Uterus (tissue), 4 donors: ENCODE measurements around the gene DSN1. TPM values are rescaled to one million over a fixed set of nuclear protein-coding genes. Genes with fewer than 3 reads are reported as not detected.

Experiments used
- DNase-seq, 2 donors: peaks; one replicate each; pipeline ENCODE4 v3.0.0-alpha.2; 2019 to 2020
- H3K27ac ChIP-seq, 2 donors: fragments of 200-600 bp; sonication (generic); 1 replicate in 1 of 2; 2 replicates in 1 of 2; pipeline ENCODE4 v1.5.1; 2016 to 2018
- H3K27me3 ChIP-seq, 2 donors: fragments of 200-600 bp; sonication (generic); one replicate each; pipeline ENCODE4 v1.5.1; 2018 to 2019; ENCODE audit warnings: control low read depth in 1 of 2
- H3K36me3 ChIP-seq, 2 donors: fragments of 200-600 bp; sonication (generic); one replicate each; pipeline ENCODE4 v1.5.1; 2019; ENCODE audit warnings: control low read depth in 1 of 2
- H3K4me1 ChIP-seq, 2 donors: fragments of 200-600 bp; sonication (generic); one replicate each; pipeline ENCODE4 v1.5.1; 2018 to 2019; ENCODE audit warnings: control low read depth in 1 of 2
- H3K4me3 ChIP-seq, 2 donors: fragments of 200-600 bp; sonication (generic); 1 replicate in 1 of 2; 2 replicates in 1 of 2; pipeline ENCODE4 v1.5.1; 2018 to 2019; ENCODE audit warnings: mild to moderate bottlenecking in 1 of 2
- H3K9me3 ChIP-seq, 2 donors: fragments of 200-600 bp; sonication (generic); one replicate each; pipeline ENCODE4 v1.5.1; 2019; ENCODE audit warnings: control low read depth in 1 of 2
- POLR2A ChIP-seq, 2 donors: fragments of 450-650 bp; IDR thresholded peaks; one replicate each; pipeline ENCODE4 v1.6.1; 2016; ENCODE audit warnings: antibody characterized with exemption in 2 of 2, mild to moderate bottlenecking in 1 of 2, moderate library complexity in 1 of 2
- intact Hi-C: fragments of 100-400 bp; cut with DNase I; formaldehyde crosslinking; loops from one replicate; pipeline ENCODE4 v1.15.1; 2023; ENCODE audit warnings: low total_unique reads
- total RNA-seq, 4 donors: library from RNA; depleted of rRNA in 3 of 4; stranded (reverse); fragments of >200 nt in 3 of 4; gene quantifications; one replicate each; pipeline versions ENCODE4 v1.1.0 to v1.2.4, GENCODE V29; 2014 to 2023
- TF ChIP-seq, protein P1 (sequence below), 4 experiments: fragments of 200-600 bp in 2 of 4; fragments of 450-650 bp in 2 of 4; sonication (generic) in 2 of 4; IDR thresholded peaks; one replicate each; pipeline ENCODE4 v1.5.1; 2016 to 2019; ENCODE audit warnings: antibody characterized with exemption in 4 of 4, mild to moderate bottlenecking in 2 of 4, moderate library complexity in 1 of 4
- donor health status: DM: yes; HTN: yes; CAD: no.

Gene DSN1
- total RNA-seq, 4 donors from 2014 or later = 0.29 to 24.3 (median 3.2) TPM

DNA sequence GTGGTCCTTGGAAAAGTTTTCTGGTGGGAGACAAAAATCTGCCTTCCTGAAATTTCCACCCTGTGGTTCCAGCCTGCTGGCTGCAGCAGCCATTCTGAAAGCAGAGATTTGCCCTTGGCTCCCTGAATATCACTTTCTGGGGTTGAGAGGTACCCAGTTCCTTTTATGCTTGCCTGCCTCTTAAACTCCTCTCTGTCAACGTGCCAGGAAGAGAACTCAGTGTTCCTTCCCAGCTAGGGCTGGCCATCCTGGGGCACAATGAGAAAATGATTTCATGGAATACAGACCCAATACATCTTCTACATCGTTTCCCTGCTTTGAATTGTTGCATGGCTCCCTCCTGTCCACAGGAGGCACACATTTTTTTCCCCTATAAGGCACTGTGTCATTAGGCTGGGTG, 1.6 kb upstream of the DSN1 start:
- Histone ChIP-seq H3K27ac (peak overlapping the region; percentile 96 to 98), H3K27me3 (no peaks in the 10 kb centered on the region), H3K9me3 (no peaks in the 10 kb centered on the region), H3K36me3 (no peaks in the 10 kb centered on the region), H3K4me1 (peaks cover 0 to 5% of the 10 kb centered on the region in 2 donors), H3K4me3 (no peak overlapping the region)
- intact Hi-C loops = no loop called here
- DNase-seq = no peak
- no peak for TF ChIP-seq POLR2A (IDR thresholded peaks at IDR 0.05)
- TF ChIP-seq, protein P1, sequence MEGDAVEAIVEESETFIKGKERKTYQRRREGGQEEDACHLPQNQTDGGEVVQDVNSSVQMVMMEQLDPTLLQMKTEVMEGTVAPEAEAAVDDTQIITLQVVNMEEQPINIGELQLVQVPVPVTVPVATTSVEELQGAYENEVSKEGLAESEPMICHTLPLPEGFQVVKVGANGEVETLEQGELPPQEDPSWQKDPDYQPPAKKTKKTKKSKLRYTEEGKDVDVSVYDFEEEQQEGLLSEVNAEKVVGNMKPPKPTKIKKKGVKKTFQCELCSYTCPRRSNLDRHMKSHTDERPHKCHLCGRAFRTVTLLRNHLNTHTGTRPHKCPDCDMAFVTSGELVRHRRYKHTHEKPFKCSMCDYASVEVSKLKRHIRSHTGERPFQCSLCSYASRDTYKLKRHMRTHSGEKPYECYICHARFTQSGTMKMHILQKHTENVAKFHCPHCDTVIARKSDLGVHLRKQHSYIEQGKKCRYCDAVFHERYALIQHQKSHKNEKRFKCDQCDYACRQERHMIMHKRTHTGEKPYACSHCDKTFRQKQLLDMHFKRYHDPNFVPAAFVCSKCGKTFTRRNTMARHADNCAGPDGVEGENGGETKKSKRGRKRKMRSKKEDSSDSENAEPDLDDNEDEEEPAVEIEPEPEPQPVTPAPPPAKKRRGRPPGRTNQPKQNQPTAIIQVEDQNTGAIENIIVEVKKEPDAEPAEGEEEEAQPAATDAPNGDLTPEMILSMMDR (IDR thresholded peaks at IDR 0.05) = no peak

DNA sequence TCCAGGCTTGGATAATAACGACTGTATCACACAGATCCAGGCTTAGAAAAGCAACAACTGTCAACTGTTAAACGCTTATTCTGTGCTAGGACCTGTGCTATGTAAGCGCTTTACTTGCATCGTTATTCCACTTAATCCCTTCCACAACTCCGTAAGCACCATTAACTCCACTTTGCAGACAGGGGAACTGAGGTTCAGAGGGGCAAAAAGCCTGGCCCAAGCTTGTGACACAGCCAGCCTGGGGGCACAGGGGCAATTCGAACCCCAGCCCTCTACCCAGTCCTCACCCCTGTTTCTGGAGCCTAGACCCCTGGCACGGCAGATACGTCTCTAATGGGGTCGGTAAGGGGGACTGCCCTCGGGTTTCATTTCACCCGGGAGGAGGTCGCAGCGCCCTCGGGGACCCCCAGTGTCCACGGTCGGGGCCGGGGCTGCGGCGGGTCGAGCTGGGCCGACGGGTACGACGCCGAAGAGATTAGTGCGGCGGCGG, 411 bp downstream of the DSN1 start:
- Histone ChIP-seq H3K4me3 (peak overlapping the region; percentile 66 to 95), H3K27ac (peak overlapping the region; percentile 96 to 98), H3K4me1 (peaks cover 0 to 5% of the 10 kb centered on the region in 2 donors), H3K9me3 (no peaks in the 10 kb centered on the region), H3K36me3 (no peaks in the 10 kb centered on the region), H3K27me3 (no peaks in the 10 kb centered on the region)
- intact Hi-C loops = no loop called here
- no peak for DNase-seq
- TF ChIP-seq, protein P1 (IDR thresholded peaks at IDR 0.05) = no peak
- TF ChIP-seq POLR2A (IDR thresholded peaks at IDR 0.05) = no peak

DNA sequence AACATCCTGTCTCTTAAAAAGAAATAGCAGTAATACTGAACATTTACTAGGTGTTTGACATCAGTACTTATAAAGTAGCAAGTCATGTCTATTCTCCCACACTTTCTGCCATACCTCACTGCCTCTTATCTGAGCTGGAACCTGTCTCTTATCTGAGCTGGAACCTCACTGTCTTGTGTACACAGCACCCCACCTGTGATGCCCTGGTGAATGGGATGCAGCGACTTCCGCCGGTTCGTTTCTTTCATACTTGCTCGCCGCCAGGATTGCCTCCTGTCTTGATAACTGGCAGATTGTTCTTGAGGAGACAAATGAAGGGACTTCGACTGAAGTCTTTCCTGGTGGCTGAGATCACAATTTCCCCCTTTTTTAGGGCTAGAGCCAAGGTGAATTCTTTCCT, 2.9 kb downstream of the DSN1 start:
- Histone ChIP-seq H3K27me3 (no peaks in the 10 kb centered on the region), H3K36me3 (no peaks in the 10 kb centered on the region), H3K4me3 (no peak overlapping the region), H3K4me1 (peaks cover 0 to 5% of the 10 kb centered on the region in 2 donors), H3K27ac (no peak overlapping the region), H3K9me3 (no peaks in the 10 kb centered on the region)
- TF ChIP-seq, protein P1 (IDR thresholded peaks at IDR 0.05) = no peak
- TF ChIP-seq POLR2A (IDR thresholded peaks at IDR 0.05) = no peak
- intact Hi-C loops = no loop called here
- DNase-seq = no peak

DNA sequence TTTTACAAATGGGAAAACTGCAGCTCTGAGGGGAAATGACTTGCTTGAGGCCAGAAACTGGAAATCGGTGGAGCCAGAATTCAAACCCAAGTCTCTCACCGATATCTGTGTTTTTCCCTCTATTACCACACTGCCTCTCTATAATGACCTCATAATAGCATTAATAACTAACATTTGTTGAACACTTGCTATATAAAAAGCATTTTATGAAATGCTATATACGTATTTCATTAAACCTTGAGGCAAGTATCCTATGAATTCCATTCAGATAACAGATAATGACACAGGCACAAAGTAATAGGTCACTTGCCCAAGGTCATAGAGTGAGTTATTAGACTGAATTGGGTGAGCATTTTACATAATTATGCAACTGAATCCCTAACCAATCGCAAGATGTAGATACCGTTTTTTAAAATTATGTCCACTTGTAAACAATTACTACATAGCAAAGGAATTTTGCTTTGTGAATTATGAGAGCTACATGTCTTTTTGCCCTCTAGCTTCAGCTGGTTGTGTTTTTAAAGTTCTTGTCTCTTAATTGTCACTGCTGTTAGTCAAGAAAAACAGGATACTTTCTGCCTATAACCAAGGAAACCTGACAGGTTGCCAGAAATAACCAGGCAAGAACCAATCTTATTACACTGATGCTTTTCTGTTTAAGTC, 4.7 kb downstream of the DSN1 start:
- intact Hi-C loops = no loop called here
- no peak for DNase-seq
- Histone ChIP-seq H3K27me3 (no peaks in the 10 kb centered on the region), H3K4me1 (peaks cover 0 to 5% of the 10 kb centered on the region in 2 donors), H3K4me3 (no peak overlapping the region), H3K36me3 (no peaks in the 10 kb centered on the region), H3K9me3 (no peaks in the 10 kb centered on the region), H3K27ac (peak overlapping the region; percentile 16 to 58)
- TF ChIP-seq, protein P1 (IDR thresholded peaks at IDR 0.05) = no peak
- TF ChIP-seq POLR2A (IDR thresholded peaks at IDR 0.05) = no peak

DNA sequence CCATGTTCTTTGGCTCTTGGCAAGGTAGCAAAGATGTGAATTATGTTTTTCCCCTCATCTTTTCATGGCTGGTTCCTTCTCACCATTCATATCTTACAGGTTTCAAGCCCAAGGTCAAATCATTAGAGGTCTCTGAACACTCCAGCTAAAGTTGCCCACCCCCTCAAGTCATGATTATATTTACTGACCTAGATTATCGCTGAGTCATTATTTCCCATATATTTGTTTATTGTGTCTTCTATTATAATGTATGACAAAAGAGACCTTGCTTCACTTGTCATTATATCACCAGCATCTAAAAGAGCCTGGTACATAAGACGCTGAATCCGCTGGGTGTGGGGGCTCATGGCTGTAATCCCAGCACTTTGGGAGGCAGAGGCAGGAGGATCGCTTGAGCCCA, 12.4 kb downstream of the DSN1 start:
- TF ChIP-seq POLR2A (IDR thresholded peaks at IDR 0.05) = no peak
- TF ChIP-seq, protein P1 (IDR thresholded peaks at IDR 0.05) = no peak
- Histone ChIP-seq H3K36me3 (no peaks in the 10 kb centered on the region), H3K4me1 (no peaks in the 10 kb centered on the region), H3K27ac (no peak overlapping the region), H3K9me3 (no peaks in the 10 kb centered on the region), H3K4me3 (no peak overlapping the region), H3K27me3 (no peaks in the 10 kb centered on the region)
- intact Hi-C loops = no loop called here
- DNase-seq = no peak
